NCI-H1694 (cell line): ENCODE results near the gene ARHGAP28.

Source experiments
- DNase-seq: peaks from one replicate; lab custom pipeline; 2025; lab: John Stamatoyannopoulos, UW

The ARHGAP28 gene

GRCh38 chr18:6729247-6730091, at the start of gene ARHGAP28:
Gene ARHGAP28 (plus strand): TSS chr18:6729716. CDS start chr18:6729822, 106 bp downstream.
- no peak for DNase-seq

GRCh38 chr18:6681331-6681875, 48.1 kb upstream of the ARHGAP28 start:
- no peak for DNase-seq

GRCh38 chr18:6682437-6683111, 46.9 kb upstream of the ARHGAP28 start:
- no peak for DNase-seq

GRCh38 chr18:6683112-6683876, 46.2 kb upstream of the ARHGAP28 start:
- no peak for DNase-seq

GRCh38 chr18:6687676-6688075, 41.8 kb upstream of the ARHGAP28 start:
- DNase-seq, result no peak

GRCh38 chr18:6708890-6709289, 20.6 kb upstream of the ARHGAP28 start:
- no peak for DNase-seq

GRCh38 chr18:6711467-6711866, 18.0 kb upstream of the ARHGAP28 start:
- DNase-seq, result no peak

- no peak for DNase-seq
Observed at GRCh38 chr18:6712401-6712800, 17.1 kb upstream of the ARHGAP28 start.

- no peak for DNase-seq
Observed at GRCh38 chr18:6714010-6714409, 15.5 kb upstream of the ARHGAP28 start.

GRCh38 chr18:6718267-6718666, 11.2 kb upstream of the ARHGAP28 start:
- DNase-seq, result no peak

- no peak for DNase-seq
Observed at GRCh38 chr18:6719098-6719846, 10.2 kb upstream of the ARHGAP28 start.

GRCh38 chr18:6719910-6720683, 9.4 kb upstream of the ARHGAP28 start:
- no peak for DNase-seq

- DNase-seq, result no peak
Observed at GRCh38 chr18:6721755-6722154, 7.8 kb upstream of the ARHGAP28 start.

GRCh38 chr18:6722690-6723089, 6.8 kb upstream of the ARHGAP28 start:
- DNase-seq, result no peak

GRCh38 chr18:6724331-6724730, 5.2 kb upstream of the ARHGAP28 start:
- no peak for DNase-seq

GRCh38 chr18:6728331-6728730, 1.2 kb upstream of the ARHGAP28 start:
- DNase-seq, result no peak

- DNase-seq, result no peak
Observed at GRCh38 chr18:6728809-6729246, 688 bp upstream of the ARHGAP28 start.

GRCh38 chr18:6730416-6731221, 1.1 kb downstream of the ARHGAP28 start:
- no peak for DNase-seq

GRCh38 chr18:6731222-6731596, 1.7 kb downstream of the ARHGAP28 start:
- DNase-seq, result no peak

- no peak for DNase-seq
Observed at GRCh38 chr18:6732952-6733351, 3.4 kb downstream of the ARHGAP28 start.
